GM12875 (cell line): ENCODE data around the gene ASPG.

Source experiments
- H3K4me3 ChIP-seq: one replicate; pipeline ENCODE4 v1.5.1; 2011; ENCODE audit warnings: low read depth, low read length, control low read depth
- CTCF ChIP-seq: IDR thresholded peaks from 2 replicates; pipeline ENCODE4 v1.5.1; 2011; ENCODE audit warnings: low read depth, mild to moderate bottlenecking, control low read depth, inconsistent platforms, low read length, moderate library complexity, borderline replicate concordance; ENCODE audit not compliant: insufficient read depth

Gene ASPG

GRCh38 chr14:104135121-104135903 is 49.8 kb downstream of the ASPG start:
- H3K4me3 ChIP-seq: no peak overlapping the region
- peak; percentile 21; the same call in 1 of the 2 replicates for TF ChIP-seq CTCF

- no peak for TF ChIP-seq CTCF
- no peak overlapping the region for H3K4me3 ChIP-seq
Observed at GRCh38 chr14:104135904-104136471, 50.5 kb downstream of the ASPG start.

GRCh38 chr14:104136472-104137296 is 51.2 kb downstream of the ASPG start:
- TF ChIP-seq CTCF: no peak
- no peak overlapping the region for H3K4me3 ChIP-seq

GRCh38 chr14:104137297-104138097 is 52.0 kb downstream of the ASPG start:
- no peak overlapping the region for H3K4me3 ChIP-seq
- peak; percentile 87 for TF ChIP-seq CTCF

GRCh38 chr14:104138098-104138717 is 52.7 kb downstream of the ASPG start, which contains the start of gene KIF26A:
Gene KIF26A, plus strand, starts transcription at chr14:104138587. Its CDS starts 136 bp downstream, at chr14:104138723.
- no peak for TF ChIP-seq CTCF
- no peak within 1 kb of the TSS for H3K4me3 ChIP-seq

GRCh38 chr14:104138718-104139459 is 53.4 kb downstream of the ASPG start:
- no peak overlapping the region for H3K4me3 ChIP-seq

More at GRCh38 chr14:104138718-104139459, 53.4 kb downstream of the ASPG start:
- TF ChIP-seq CTCF: no peak
